Measurements from ENCODE around the gene HOXB6. TPM values are rescaled to one million over a fixed set of nuclear protein-coding genes. Genes with fewer than 3 reads are reported as not detected.

Gene HOXB6
- total RNA-seq, 1 experiment from 2014 or later: 19.8 TPM

DNA sequence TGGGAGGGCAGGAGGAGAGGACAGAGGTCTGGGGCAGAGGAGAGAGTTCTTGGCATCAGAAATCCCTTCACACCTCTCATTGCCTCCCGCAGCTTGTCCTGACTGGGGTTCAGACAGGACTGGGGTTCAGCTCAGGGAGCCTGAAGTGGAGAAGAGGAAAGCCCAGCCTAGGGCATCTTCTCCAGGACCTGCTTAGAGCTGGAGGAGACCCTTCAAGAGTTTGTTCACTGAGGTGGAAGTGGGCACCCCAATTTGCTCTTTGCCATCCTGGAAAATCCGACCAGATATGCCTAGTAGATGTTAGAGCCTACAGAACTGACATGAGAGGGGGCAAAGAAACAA lies 16.7 kb downstream of the HOXB6 start:
- CTCF ChIA-PET: interaction anchor here (0.9 to 1.4 kb wide), 2 partner anchors 95 to 325 kb away, joined by 3 to 8 read pairs; no protein-coding TSS in a partner anchor
- intact Hi-C loops (cut with micrococcal nuclease; ENCODE audit: unreplicated experiment): no loop called here
- Histone ChIP-seq H3K27ac (ENCODE audit: low read depth, low read length, poor library complexity, severe bottlenecking) (peak overlapping the region; percentile 40), H3K36me3 (ENCODE audit: insufficient read depth, low read length, poor library complexity, severe bottlenecking) (peaks cover 4% of the 10 kb centered on the region), H3K4me3 (ENCODE audit: low read depth, low read length, poor library complexity, severe bottlenecking) (no peak overlapping the region), H3K9me3 (ENCODE audit: low read depth, low read length, poor library complexity, severe bottlenecking) (no peaks in the 10 kb centered on the region), H3K4me1 (ENCODE audit: insufficient read depth, low read length, poor library complexity, severe bottlenecking) (peaks cover 57% of the 10 kb centered on the region), H3K27me3 (replicated peaks; ENCODE audit: insufficient read depth, low read depth, low read length, poor library complexity) (no peaks in the 10 kb centered on the region)
- POLR2A ChIA-PET (ENCODE audit: low non-redundant PET): interaction anchor here (0.6 kb wide), 1 partner anchor 73 kb away, joined by 14 read pairs; no protein-coding TSS in a partner anchor
- no TSS peak for BruUV-seq (replicated peaks)
- DNase-seq (ENCODE audit: low spot score): no peak
- no peak for TF ChIP-seq EZH2 (IDR thresholded peaks at IDR 0.05; ENCODE audit: borderline replicate concordance, low read depth, low read length, poor library complexity, severe bottlenecking)
- TF ChIP-seq, protein P1, sequence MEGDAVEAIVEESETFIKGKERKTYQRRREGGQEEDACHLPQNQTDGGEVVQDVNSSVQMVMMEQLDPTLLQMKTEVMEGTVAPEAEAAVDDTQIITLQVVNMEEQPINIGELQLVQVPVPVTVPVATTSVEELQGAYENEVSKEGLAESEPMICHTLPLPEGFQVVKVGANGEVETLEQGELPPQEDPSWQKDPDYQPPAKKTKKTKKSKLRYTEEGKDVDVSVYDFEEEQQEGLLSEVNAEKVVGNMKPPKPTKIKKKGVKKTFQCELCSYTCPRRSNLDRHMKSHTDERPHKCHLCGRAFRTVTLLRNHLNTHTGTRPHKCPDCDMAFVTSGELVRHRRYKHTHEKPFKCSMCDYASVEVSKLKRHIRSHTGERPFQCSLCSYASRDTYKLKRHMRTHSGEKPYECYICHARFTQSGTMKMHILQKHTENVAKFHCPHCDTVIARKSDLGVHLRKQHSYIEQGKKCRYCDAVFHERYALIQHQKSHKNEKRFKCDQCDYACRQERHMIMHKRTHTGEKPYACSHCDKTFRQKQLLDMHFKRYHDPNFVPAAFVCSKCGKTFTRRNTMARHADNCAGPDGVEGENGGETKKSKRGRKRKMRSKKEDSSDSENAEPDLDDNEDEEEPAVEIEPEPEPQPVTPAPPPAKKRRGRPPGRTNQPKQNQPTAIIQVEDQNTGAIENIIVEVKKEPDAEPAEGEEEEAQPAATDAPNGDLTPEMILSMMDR (conservative IDR thresholded peaks at IDR 0.05; ENCODE audit: low read depth, low read length): no peak

- DNase-seq (ENCODE audit: low spot score): peak; percentile 64
- intact Hi-C loops (cut with micrococcal nuclease; ENCODE audit: unreplicated experiment): no loop called here
- no peak overlapping the region for H3K4me3 ChIP-seq (ENCODE audit: low read depth, low read length, poor library complexity, severe bottlenecking)
- no peaks in the 10 kb centered on the region for H3K27me3 ChIP-seq (replicated peaks; ENCODE audit: insufficient read depth, low read depth, low read length, poor library complexity)
- peaks cover 4% of the 10 kb centered on the region for H3K36me3 ChIP-seq (ENCODE audit: insufficient read depth, low read length, poor library complexity, severe bottlenecking)
- POLR2A ChIA-PET (ENCODE audit: low non-redundant PET): interaction anchor here (0.5 to 0.6 kb wide), 3 partner anchors 28 to 73 kb away, joined by 3 to 14 read pairs (median 3); partner anchors contain the start of gene HOXB8
- TF ChIP-seq EZH2 (IDR thresholded peaks at IDR 0.05; ENCODE audit: borderline replicate concordance, low read depth, low read length, poor library complexity, severe bottlenecking): no peak
- TF ChIP-seq, protein P1 (conservative IDR thresholded peaks at IDR 0.05; ENCODE audit: low read depth, low read length): no peak
- H3K27ac ChIP-seq (ENCODE audit: low read depth, low read length, poor library complexity, severe bottlenecking): peak overlapping the region; percentile 40
- BruUV-seq (replicated peaks): no TSS peak
- peaks cover 55% of the 10 kb centered on the region for H3K4me1 ChIP-seq (ENCODE audit: insufficient read depth, low read length, poor library complexity, severe bottlenecking)
- H3K9me3 ChIP-seq (ENCODE audit: low read depth, low read length, poor library complexity, severe bottlenecking): no peaks in the 10 kb centered on the region
- CTCF ChIA-PET: interaction anchor here (0.9 to 1.4 kb wide), 2 partner anchors 33 to 94 kb away, joined by 3 to 8 read pairs; no protein-coding TSS in a partner anchor
Measured at GRCh38 chr17:48587276-48588073, 17.3 kb downstream of the HOXB6 start.

- BruUV-seq (replicated peaks): no TSS peak
- Histone ChIP-seq H3K27ac (ENCODE audit: low read depth, low read length, poor library complexity, severe bottlenecking) (peak overlapping the region; percentile 40), H3K36me3 (ENCODE audit: insufficient read depth, low read length, poor library complexity, severe bottlenecking) (peaks cover 4% of the 10 kb centered on the region), H3K27me3 (replicated peaks; ENCODE audit: insufficient read depth, low read depth, low read length, poor library complexity) (no peaks in the 10 kb centered on the region), H3K4me3 (ENCODE audit: low read depth, low read length, poor library complexity, severe bottlenecking) (peak overlapping the region; percentile 53), H3K4me1 (ENCODE audit: insufficient read depth, low read length, poor library complexity, severe bottlenecking) (peaks cover 59% of the 10 kb centered on the region), H3K9me3 (ENCODE audit: low read depth, low read length, poor library complexity, severe bottlenecking) (no peaks in the 10 kb centered on the region)
- peak; percentile 55 for DNase-seq (ENCODE audit: low spot score)
- no peak for TF ChIP-seq EZH2 (IDR thresholded peaks at IDR 0.05; ENCODE audit: borderline replicate concordance, low read depth, low read length, poor library complexity, severe bottlenecking)
- TF ChIP-seq, protein P1 (conservative IDR thresholded peaks at IDR 0.05; ENCODE audit: low read depth, low read length): no peak
- intact Hi-C loops (cut with micrococcal nuclease; ENCODE audit: unreplicated experiment): no loop called here
- CTCF ChIA-PET: interaction anchor here (0.5 to 1.4 kb wide), 4 partner anchors 28 to 489 kb away, joined by 3 to 8 read pairs (median 6); partner anchors contain the start of gene HOXB8
- POLR2A ChIA-PET (ENCODE audit: low non-redundant PET): interaction anchor here (0.5 to 0.6 kb wide), 2 partner anchors 29 to 43 kb away, joined by 3 read pairs; partner anchors contain the start of gene HOXB8
Measured at GRCh38 chr17:48586355-48587258, 18.2 kb downstream of the HOXB6 start.
